ENCODE measurements around the gene ORC2.
"Not testable (repeated sequence)": the region's sequence is repeated elsewhere in the genome, so short reads cannot be mapped to it uniquely, and the experiment has no call there.

Gene ORC2

GRCh38 chr2:200930947-200931626 is 32.4 kb downstream of the ORC2 start:
- peak; percentile 30 for DNase-seq

- no peak for DNase-seq
Observed at GRCh38 chr2:200929334-200930249, 33.9 kb downstream of the ORC2 start.

GRCh38 chr2:200922439-200922838 is 41.0 kb downstream of the ORC2 start:
- DNase-seq: no peak

- DNase-seq: no peak
Observed at GRCh38 chr2:200913654-200914053, 49.8 kb downstream of the ORC2 start.

- no peak for DNase-seq
Observed at GRCh38 chr2:200909958-200910357, 53.5 kb downstream of the ORC2 start.

GRCh38 chr2:200905618-200906296 is 57.7 kb downstream of the ORC2 start:
- DNase-seq: peak; percentile 83

- peak; percentile 94 for DNase-seq
Observed at GRCh38 chr2:200901459-200902072, 61.9 kb downstream of the ORC2 start.

GRCh38 chr2:200899482-200899881 is 64.0 kb downstream of the ORC2 start:
- no peak for DNase-seq

GRCh38 chr2:200888704-200889625 is 74.5 kb downstream of the ORC2 start, which contains the start of the genes NIF3L1 and PPIL3:
TSS of gene NIF3L1 (plus strand) at chr2:200889371. CDS start at chr2:200891944, 2,573 bp downstream.
TSS of gene PPIL3 (minus strand) at chr2:200889077. CDS start at chr2:200887615, 1,462 bp downstream.
- peak; percentile 100 for DNase-seq

GRCh38 chr2:200881715-200882249 is 81.7 kb downstream of the ORC2 start:
- DNase-seq: not testable (repeated sequence)

- no peak for DNase-seq
Observed at GRCh38 chr2:200878289-200878880, 85.1 kb downstream of the ORC2 start.

- DNase-seq: peak; percentile 66
Observed at GRCh38 chr2:200877443-200877842, 86.0 kb downstream of the ORC2 start.

- no peak for DNase-seq
Observed at GRCh38 chr2:200873560-200873959, 89.9 kb downstream of the ORC2 start.

- DNase-seq: peak; percentile 79
Observed at GRCh38 chr2:200871151-200871550, 92.3 kb downstream of the ORC2 start.

- DNase-seq: peak; percentile 91
Observed at GRCh38 chr2:200869014-200869413, 94.4 kb downstream of the ORC2 start.

- DNase-seq: peak; percentile 94
Observed at GRCh38 chr2:200864176-200865034, 99.1 kb downstream of the ORC2 start, which contains the start of gene CLK1. TSS of gene CLK1 (minus strand) at chr2:200864658. CDS start at chr2:200861862, 2,796 bp downstream.

- DNase-seq: no peak
Observed at GRCh38 chr2:200863782-200864175, 99.7 kb downstream of the ORC2 start.

GRCh38 chr2:200862532-200863000 is 100.9 kb downstream of the ORC2 start:
- peak; percentile 72 for DNase-seq

GRCh38 chr2:200861617-200862155 is 101.8 kb downstream of the ORC2 start:
- no peak for DNase-seq

All from OCI-M1 (cell line).